Gastrocnemius medialis (tissue), 4 donors: Measurements from ENCODE around the gene CADM2.

Experiments
- CTCF ChIP-seq, 5 experiments: fragments of 450-650 bp in 3 of 5; fragments of 200-600 bp in 2 of 5; sonication (generic) in 2 of 5; IDR thresholded peaks in 4 of 5; conservative IDR thresholded peaks in 1 of 5; 1 replicate in 4 of 5; 2 replicates in 1 of 5; pipeline ENCODE4 v1.5.1; 2016 to 2019; ENCODE audit warnings: antibody characterized with exemption in 5 of 5, mild to moderate bottlenecking in 3 of 5, moderate library complexity in 3 of 5
- POLR2A ChIP-seq, 2 donors: fragments of 450-650 bp; IDR thresholded peaks; one replicate each; pipeline ENCODE4 v1.6.1; 2017; ENCODE audit warnings: antibody characterized with exemption in 2 of 2, mild to moderate bottlenecking in 2 of 2, moderate library complexity in 2 of 2

GRCh38 chr3:85631070-85631469 lies 672.3 kb downstream of the CADM2 start:
- TF ChIP-seq POLR2A (IDR thresholded peaks at IDR 0.05) (no peak), CTCF (IDR thresholded peaks at IDR 0.05 in 4 of 5, conservative IDR thresholded peaks at IDR 0.05 in 1 of 5) (no peak)
